GM19240 (cell line): ENCODE measurements around the gene B3GNT7.
"Not testable (repeated sequence)": the region's sequence is repeated elsewhere in the genome, so short reads cannot be mapped to it uniquely, and the experiment has no call there.

Experiments used
- DNase-seq: peaks from one replicate; pipeline ENCODE4 v3.0.0; 2011; ENCODE audit warnings: low spot score; ENCODE audit not compliant: insufficient read length

Gene B3GNT7, protein sequence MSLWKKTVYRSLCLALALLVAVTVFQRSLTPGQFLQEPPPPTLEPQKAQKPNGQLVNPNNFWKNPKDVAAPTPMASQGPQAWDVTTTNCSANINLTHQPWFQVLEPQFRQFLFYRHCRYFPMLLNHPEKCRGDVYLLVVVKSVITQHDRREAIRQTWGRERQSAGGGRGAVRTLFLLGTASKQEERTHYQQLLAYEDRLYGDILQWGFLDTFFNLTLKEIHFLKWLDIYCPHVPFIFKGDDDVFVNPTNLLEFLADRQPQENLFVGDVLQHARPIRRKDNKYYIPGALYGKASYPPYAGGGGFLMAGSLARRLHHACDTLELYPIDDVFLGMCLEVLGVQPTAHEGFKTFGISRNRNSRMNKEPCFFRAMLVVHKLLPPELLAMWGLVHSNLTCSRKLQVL

DNA sequence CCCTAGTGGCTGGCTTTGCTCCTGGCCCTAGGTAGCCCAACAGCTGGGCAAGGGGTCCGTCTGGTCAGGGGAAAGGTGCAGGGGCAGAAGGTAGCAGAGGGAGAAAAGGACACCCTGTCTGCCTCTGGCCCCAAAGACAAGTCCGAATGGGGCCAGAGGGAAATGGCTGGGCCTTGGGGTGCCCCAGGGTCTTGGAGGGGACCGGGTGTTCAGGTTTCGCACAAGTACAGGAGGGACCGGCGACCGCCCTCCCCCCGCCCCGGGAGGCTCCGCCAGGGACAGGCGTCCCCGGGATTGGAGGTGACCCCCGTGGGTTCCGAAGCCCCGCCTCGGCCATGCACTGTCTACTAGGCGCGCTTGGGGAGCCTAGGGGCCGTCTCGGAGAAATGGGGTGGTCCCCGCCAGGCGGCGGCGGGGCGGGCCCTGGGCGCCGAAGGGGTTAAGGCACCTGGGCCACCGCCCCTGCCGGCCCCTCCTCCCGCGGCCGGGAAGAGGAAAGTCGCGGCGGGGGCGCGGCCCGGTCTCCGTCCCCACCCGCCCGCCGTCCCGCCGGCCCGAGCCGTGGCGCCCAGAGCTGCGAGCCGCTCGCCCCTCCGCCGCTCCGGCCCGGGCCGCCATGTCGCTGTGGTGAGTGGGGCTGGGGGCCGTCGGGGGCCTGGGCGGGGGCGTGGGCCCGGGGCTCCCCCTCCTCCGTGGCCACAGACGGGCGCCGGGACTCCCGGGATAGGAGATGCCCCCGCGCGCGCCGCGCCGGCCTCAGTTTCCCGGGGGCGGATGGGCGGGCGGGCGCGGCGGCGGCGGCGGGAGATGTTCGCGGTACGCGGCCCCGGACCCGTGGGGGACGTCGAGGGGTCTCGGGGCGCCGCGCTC lies at the start of gene B3GNT7:
Gene B3GNT7 (plus strand): TSS at position 523 of the 870 bp plus-strand sequence. CDS start 94 bp downstream, at position 617.
- DNase-seq = no peak

- no peak for DNase-seq
Measured at GRCh38 chr2:231347081-231347480, 48.4 kb upstream of the B3GNT7 start.

- DNase-seq = no peak
Measured at GRCh38 chr2:231347638-231348037, 47.9 kb upstream of the B3GNT7 start.

GRCh38 chr2:231348173-231348572 lies 47.3 kb upstream of the B3GNT7 start:
- DNase-seq = no peak

DNA sequence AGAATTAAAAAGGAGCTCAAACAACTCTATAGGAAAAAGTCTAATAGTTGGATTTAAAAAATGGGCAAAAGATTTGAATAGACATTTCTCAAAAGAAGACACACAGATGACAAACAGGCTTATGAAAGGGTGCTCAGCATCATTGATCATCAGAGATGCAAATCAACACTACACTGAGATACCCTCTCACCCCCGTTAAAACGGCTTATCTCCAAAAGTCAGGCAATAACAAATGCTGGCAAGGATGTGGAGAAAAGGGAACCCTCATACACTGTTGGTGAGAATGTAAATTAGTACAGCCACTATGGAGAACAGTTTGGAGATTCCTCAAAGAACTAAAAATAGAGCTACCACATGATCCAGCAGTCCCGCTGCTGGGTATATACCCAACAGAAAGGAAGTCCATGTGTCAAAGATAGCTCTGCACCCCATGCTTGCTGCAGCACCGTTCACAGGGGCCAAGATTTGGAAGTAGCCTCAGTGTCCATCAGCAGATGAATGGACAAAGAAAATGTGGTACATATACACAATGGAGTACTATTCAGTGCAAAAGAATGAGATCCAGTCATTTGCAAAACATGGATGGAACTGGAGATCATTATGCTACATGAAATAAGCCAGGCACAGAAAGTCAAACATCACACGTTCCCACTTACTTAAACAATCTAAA lies 46.7 kb upstream of the B3GNT7 start:
- DNase-seq = no peak

GRCh38 chr2:231349374-231349735 lies 46.2 kb upstream of the B3GNT7 start:
- not testable (repeated sequence) for DNase-seq

DNA sequence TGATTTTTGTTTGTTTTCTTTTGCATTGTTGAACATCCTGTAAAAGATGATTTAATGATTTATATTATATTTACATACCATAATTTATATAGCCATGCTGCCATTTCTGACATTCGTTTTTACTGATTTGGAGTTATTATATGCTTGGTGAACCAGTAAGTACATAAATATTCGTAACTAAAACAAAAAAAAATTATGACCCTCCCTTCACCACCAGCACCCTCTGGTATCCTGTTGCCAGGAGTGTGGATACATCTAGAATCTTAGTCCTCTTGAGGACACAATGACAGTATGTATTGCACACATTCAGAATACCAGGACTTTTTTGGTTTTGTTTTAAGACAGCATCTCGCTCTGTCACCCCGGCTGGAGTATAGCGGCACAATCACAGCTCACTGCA lies 43.9 kb upstream of the B3GNT7 start:
- DNase-seq = no peak

- DNase-seq = no peak
Measured at GRCh38 chr2:231353469-231353868, 42.0 kb upstream of the B3GNT7 start.

DNA sequence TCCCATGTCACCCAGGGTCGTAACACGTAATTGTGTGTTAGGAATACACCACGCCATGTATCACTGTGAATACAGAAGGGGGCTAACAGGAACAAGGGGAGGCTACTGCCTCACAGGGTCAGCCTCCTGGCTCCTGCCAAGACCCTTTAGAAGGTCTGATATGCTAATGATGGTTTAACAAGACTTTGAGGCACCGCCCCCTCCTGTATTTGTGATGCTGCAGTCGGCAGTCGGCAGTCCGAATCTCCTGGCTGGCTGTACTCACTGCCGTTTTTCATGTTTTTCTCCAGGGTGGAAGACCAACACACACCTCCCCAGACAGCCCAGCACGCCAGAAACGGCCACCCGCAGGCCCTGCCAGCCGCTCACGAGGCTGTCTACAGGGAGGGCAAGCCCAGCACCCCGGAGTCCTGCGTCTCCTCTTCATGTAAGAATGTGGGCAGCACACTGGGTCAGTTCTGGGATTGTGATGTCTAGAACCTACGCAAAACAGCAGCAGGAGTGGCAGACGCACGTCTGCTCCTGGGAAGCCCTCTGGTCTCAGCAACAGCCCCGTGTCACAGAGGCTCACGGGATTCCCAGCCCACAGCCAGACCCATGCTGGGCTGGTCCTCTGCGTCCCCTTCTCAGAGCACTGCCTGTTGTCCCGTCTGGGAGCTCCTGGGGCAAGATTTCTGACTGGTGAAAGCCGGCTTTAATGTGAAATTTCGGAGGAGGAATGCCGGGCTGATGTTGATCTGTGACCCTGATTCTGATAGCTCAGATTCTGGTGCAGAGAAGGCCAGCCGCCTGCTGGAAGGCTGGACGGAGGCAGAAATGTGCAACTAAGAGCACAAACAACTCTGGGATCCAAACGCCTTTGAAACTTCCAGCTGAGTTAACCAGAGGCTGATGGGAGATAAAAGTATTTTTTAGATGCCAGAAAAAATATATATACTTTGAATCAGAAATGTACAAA lies 39.7 kb upstream of the B3GNT7 start:
- no peak for DNase-seq

DNA sequence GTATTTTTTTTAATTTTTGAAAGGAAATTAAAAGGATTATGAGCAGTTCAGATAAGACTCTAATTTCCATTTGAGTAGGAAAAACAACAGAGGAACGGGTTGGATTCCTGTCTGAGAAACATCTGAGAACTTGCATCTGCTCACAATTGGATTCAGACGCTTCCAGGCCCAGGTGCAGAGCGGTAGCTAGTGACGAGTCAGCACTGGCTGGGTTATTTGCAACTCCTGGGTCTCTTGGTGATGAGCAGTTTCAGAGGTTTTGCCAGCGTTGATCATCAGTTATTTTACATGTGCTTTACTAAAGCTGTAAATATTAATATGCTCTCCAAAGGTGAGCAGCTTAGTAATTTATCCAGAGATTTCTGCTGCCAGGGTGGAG lies 39.1 kb upstream of the B3GNT7 start:
- DNase-seq = no peak

- DNase-seq = no peak
Measured at GRCh38 chr2:231357048-231357447, 38.5 kb upstream of the B3GNT7 start.

DNA sequence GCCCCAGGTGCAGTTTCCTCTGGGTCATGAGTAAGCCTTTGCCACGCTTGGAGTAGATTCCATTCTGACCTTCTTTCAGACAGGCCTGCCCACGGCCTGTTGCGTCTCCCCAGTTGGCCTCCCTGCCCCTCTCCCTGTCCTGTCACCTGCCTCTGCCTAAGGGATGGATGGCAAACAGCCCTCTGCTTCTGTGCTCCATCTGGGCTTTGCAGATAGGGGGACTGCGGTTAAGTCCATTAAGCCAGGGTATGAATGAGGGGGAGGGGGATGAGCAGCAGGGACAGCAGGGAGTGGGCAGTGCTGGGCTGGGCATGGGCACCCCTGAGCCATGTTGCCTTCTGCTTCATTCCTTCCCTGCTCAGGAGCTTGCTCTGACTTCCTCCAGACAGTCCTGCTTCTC lies 37.6 kb upstream of the B3GNT7 start:
- DNase-seq = no peak

GRCh38 chr2:231359441-231359840 lies 36.1 kb upstream of the B3GNT7 start:
- no peak for DNase-seq

- DNase-seq = no peak
Measured at GRCh38 chr2:231359948-231360347, 35.6 kb upstream of the B3GNT7 start.

DNA sequence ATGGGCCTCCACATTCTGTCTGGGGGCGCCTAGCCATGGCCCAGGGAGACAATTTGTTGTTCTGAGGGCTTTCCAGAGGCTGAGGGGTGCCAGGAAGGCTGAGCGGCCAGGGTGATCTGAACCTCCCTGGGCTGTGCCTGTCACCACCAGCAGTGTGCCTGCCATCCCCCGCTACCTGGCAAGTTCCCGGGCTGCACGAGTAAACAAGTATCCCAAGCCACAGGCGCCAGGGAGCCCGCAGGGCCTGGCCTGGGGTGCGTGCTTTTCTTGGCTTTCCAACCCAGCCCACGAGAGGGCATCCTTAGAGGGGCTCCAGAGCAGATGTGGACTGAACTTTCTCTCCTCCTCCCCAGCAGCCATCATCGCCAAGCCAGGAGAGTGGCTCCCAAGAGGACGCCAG lies 35.1 kb upstream of the B3GNT7 start:
- DNase-seq = no peak

GRCh38 chr2:231360881-231361371 lies 34.6 kb upstream of the B3GNT7 start:
- no peak for DNase-seq

- peak; percentile 93 for DNase-seq
Measured at GRCh38 chr2:231361701-231362554, 33.6 kb upstream of the B3GNT7 start.

- DNase-seq = no peak
Measured at GRCh38 chr2:231362555-231363184, 32.8 kb upstream of the B3GNT7 start.

GRCh38 chr2:231364061-231364460 lies 31.4 kb upstream of the B3GNT7 start:
- no peak for DNase-seq
